PC-3 (cell line): ENCODE data around the gene NAV2.

Experiments used
- EZH2 ChIP-seq: fragments of 300-600 bp; sonication (generic); IDR thresholded peaks from one replicate; pipeline ENCODE4 v1.6.1; 2017; ENCODE audit warnings: antibody characterized with exemption, mild to moderate bottlenecking, low read length; ENCODE audit not compliant: unreplicated experiment
- EZH2phosphoT487 ChIP-seq: fragments of 300-600 bp; sonication (generic); IDR thresholded peaks from 2 replicates; pipeline ENCODE4 v1.6.1; 2018; ENCODE audit warnings: mild to moderate bottlenecking, antibody characterized with exemption, low read length, borderline replicate concordance
- TF ChIP-seq, protein P1 (sequence below): fragments of 300-600 bp; sonication (generic); conservative IDR thresholded peaks from 2 replicates; pipeline ENCODE4 v1.5.1; 2017; ENCODE audit warnings: antibody characterized with exemption, low read depth, mild to moderate bottlenecking, low read length

DNA sequence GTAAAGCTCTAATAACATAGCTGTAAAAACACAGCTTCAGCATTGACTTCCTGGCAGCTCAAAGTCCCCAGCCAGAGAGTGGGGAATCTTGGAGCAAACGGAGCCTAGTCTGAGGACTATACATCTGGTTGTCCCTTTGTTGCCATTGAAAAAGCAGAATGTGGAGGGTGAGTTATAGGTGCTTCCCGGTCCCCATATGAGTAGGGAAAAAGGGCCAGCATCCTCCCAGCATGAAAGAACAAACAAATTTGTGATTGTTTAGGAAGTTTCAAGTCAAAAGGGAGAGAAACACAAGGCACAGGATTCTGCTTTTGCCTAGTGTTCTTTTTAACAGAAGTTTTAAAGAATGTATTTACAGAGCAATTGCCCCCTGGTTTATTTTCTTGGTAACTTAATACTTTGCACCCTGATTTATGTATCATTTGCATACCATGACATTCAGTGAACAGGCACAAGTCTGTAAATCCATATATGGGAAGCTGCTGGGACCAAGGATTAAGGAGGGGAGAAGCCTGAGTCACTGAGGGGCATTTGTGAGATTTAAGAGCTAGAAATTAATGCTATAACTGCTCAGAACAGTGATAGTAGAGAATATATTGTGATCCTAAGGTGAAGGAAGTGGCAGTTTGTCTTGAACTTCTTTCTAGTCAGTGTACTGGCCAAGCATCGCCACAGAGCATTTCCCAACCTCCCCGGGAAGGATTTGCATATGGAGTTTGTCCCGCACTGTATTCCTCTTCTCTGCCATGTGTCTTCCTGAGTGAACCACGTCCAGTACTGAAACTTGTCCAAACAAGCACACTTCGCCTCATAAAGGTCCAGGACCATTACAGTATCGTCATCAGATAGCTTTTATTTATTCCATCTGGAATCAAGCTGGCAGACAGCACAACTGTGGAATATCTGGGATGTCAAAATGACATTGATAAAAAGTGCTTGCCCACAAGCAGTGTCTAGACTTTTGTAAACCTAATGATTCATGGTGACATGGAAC lies 344.6 kb downstream of the NAV2 start:
- TF ChIP-seq, protein P1, sequence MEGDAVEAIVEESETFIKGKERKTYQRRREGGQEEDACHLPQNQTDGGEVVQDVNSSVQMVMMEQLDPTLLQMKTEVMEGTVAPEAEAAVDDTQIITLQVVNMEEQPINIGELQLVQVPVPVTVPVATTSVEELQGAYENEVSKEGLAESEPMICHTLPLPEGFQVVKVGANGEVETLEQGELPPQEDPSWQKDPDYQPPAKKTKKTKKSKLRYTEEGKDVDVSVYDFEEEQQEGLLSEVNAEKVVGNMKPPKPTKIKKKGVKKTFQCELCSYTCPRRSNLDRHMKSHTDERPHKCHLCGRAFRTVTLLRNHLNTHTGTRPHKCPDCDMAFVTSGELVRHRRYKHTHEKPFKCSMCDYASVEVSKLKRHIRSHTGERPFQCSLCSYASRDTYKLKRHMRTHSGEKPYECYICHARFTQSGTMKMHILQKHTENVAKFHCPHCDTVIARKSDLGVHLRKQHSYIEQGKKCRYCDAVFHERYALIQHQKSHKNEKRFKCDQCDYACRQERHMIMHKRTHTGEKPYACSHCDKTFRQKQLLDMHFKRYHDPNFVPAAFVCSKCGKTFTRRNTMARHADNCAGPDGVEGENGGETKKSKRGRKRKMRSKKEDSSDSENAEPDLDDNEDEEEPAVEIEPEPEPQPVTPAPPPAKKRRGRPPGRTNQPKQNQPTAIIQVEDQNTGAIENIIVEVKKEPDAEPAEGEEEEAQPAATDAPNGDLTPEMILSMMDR = no peak
- TF ChIP-seq EZH2 = no peak
- no peak for TF ChIP-seq EZH2phosphoT487
